OCI-LY1 (cell line): ENCODE measurements around the gene WWC2.

Experiments used
- H2AFZ ChIP-seq: fragments of 200-600 bp; sonication (generic), shearing (Covaris generic); 2 replicates; pipeline ENCODE4 v1.6.0; 2014; ENCODE audit warnings: antibody characterized with exemption, mild to moderate bottlenecking, low read length
- H3F3A ChIP-seq: fragments of 200-600 bp; sonication (generic), shearing (Covaris generic); 2 replicates; pipeline ENCODE4 v1.6.0; 2014; ENCODE audit warnings: mild to moderate bottlenecking, antibody characterized with exemption, low read length, moderate library complexity; ENCODE audit not compliant: insufficient read depth
- H3K27ac ChIP-seq: fragments of 200-600 bp; sonication (generic); 2 replicates; pipeline ENCODE4 v1.5.1; 2014; ENCODE audit warnings: low read length, mixed run types, mild to moderate bottlenecking, low read depth; ENCODE audit not compliant: poor library complexity, severe bottlenecking
- H3K27me3 ChIP-seq: fragments of 200-600 bp; sonication (generic); 2 replicates; pipeline ENCODE4 v1.6.0; 2014; ENCODE audit warnings: antibody characterized with exemption, mild to moderate bottlenecking, low read length, moderate library complexity; ENCODE audit not compliant: insufficient read depth
- H3K36me3 ChIP-seq: fragments of 200-600 bp; sonication (generic); 2 replicates; pipeline ENCODE4 v1.6.1; 2014; ENCODE audit warnings: mild to moderate bottlenecking, antibody characterized with exemption, low read length, moderate library complexity, mixed read lengths; ENCODE audit not compliant: insufficient read depth
- H3K4me1 ChIP-seq: fragments of 200-600 bp; sonication (generic); 2 replicates; pipeline ENCODE4 v1.5.1; 2014; ENCODE audit warnings: mild to moderate bottlenecking, low read length, moderate library complexity; ENCODE audit not compliant: insufficient read depth, severe bottlenecking
- H3K4me2 ChIP-seq: fragments of 200-600 bp; sonication (generic), shearing (Covaris generic); 2 replicates; pipeline ENCODE4 v1.6.1; 2014; ENCODE audit warnings: low read length
- H3K4me3 ChIP-seq: fragments of 200-600 bp; sonication (generic); 2 replicates; pipeline ENCODE4 v1.5.1; 2014; ENCODE audit warnings: low read length, low read depth, mild to moderate bottlenecking, mixed read lengths; ENCODE audit not compliant: poor library complexity, severe bottlenecking
- H3K79me2 ChIP-seq: fragments of 200-600 bp; shearing (Covaris generic); 2 replicates; pipeline ENCODE4 v1.6.1; 2016; ENCODE audit warnings: mixed run types, low read length, mixed read lengths; ENCODE audit not compliant: insufficient read depth
- H3K9ac ChIP-seq: fragments of 200-600 bp; sonication (generic), shearing (Covaris generic); 2 replicates; pipeline ENCODE4 v1.6.1; 2014; ENCODE audit warnings: mild to moderate bottlenecking, low read length, mixed read lengths
- H3K9me2 ChIP-seq: fragments of 200-600 bp; sonication (generic), shearing (Covaris generic); 2 replicates; pipeline ENCODE4 v1.6.1; 2014; ENCODE audit warnings: low read depth, mild to moderate bottlenecking, low read length, mixed read lengths
- H3K9me3 ChIP-seq: fragments of 200-600 bp; shearing (Covaris generic); 2 replicates; pipeline ENCODE4 v1.6.1; 2014; ENCODE audit warnings: low read length, mixed read lengths
- H4K20me1 ChIP-seq: fragments of 200-600 bp; sonication (generic), shearing (Covaris generic); 2 replicates; pipeline ENCODE4 v1.6.0; 2016; ENCODE audit warnings: mild to moderate bottlenecking, low read length; ENCODE audit not compliant: insufficient read depth
- CTCF ChIP-seq: fragments of 200-600 bp; sonication (generic), shearing (Covaris generic); IDR thresholded peaks from 2 replicates; pipeline ENCODE4 v1.5.1; 2017; ENCODE audit warnings: mild to moderate bottlenecking, antibody characterized with exemption, low read length, moderate library complexity, mixed read lengths
- EZH2 ChIP-seq: fragments of 200-600 bp; sonication (generic), shearing (Covaris generic); IDR thresholded peaks from 2 replicates; pipeline ENCODE4 v1.8.0; 2017; ENCODE audit warnings: borderline replicate concordance, mixed run types, mild to moderate bottlenecking, antibody characterized with exemption, low read length, moderate library complexity, mixed read lengths

The WWC2 gene

GRCh38 chr4:183287309-183287659, 188.2 kb downstream of the WWC2 start:
- Histone ChIP-seq H3K36me3 (no peaks in the 10 kb centered on the region), H2AFZ (no peak overlapping the region), H3K27me3 (no peaks in the 10 kb centered on the region), H3K27ac (no peak overlapping the region), H3K4me3 (no peak overlapping the region), H3F3A (no peaks in the 10 kb centered on the region), H3K9me2 (no peaks in the 10 kb centered on the region), H3K4me2 (no peak overlapping the region), H3K9ac (no peak overlapping the region), H3K9me3 (no peaks in the 10 kb centered on the region), H3K4me1 (no peaks in the 10 kb centered on the region), H4K20me1 (no peaks in the 10 kb centered on the region), H3K79me2 (no peaks in the 10 kb centered on the region)
- no peak for TF ChIP-seq CTCF
- no peak for TF ChIP-seq EZH2

DNA sequence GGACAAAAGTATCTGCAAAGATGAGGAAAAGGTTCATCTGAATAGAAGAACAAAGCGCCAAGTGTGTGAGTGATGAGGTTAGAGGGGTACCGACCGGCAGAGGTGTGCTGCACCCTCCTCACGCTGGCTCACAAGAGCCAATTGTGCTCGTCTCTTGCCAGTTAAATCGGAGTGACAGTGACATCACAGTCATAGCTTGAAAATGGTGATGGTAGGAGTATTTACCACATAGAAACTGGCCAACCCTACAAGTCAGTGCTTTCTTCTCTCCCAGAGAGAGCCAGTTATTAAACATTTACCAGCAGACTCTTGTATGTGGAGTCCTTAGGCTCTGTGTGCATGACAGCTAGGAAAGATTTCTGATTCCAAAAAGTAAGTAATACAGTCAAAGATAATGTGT, 188.6 kb downstream of the WWC2 start:
- H3K4me1 ChIP-seq = no peaks in the 10 kb centered on the region
- H3K9ac ChIP-seq = no peak overlapping the region
- no peak overlapping the region for H3K4me3 ChIP-seq
- H3K4me2 ChIP-seq = no peak overlapping the region
- no peak overlapping the region for H2AFZ ChIP-seq
- TF ChIP-seq CTCF = no peak
- no peak for TF ChIP-seq EZH2
- no peaks in the 10 kb centered on the region for H3F3A ChIP-seq
- no peaks in the 10 kb centered on the region for H3K9me3 ChIP-seq
- no peaks in the 10 kb centered on the region for H3K27me3 ChIP-seq
- no peaks in the 10 kb centered on the region for H3K36me3 ChIP-seq
- H4K20me1 ChIP-seq = no peaks in the 10 kb centered on the region
- H3K79me2 ChIP-seq = no peaks in the 10 kb centered on the region
- H3K9me2 ChIP-seq = no peaks in the 10 kb centered on the region
- no peak overlapping the region for H3K27ac ChIP-seq

- no peak overlapping the region for H3K4me2 ChIP-seq
- no peak overlapping the region for H3K4me3 ChIP-seq
- H3K9me2 ChIP-seq = no peaks in the 10 kb centered on the region
- H4K20me1 ChIP-seq = no peaks in the 10 kb centered on the region
- no peaks in the 10 kb centered on the region for H3K36me3 ChIP-seq
- no peak overlapping the region for H3K9ac ChIP-seq
- H3K79me2 ChIP-seq = no peaks in the 10 kb centered on the region
- H3K4me1 ChIP-seq = no peaks in the 10 kb centered on the region
- H2AFZ ChIP-seq = no peak overlapping the region
- H3F3A ChIP-seq = no peaks in the 10 kb centered on the region
- no peak overlapping the region for H3K27ac ChIP-seq
- no peaks in the 10 kb centered on the region for H3K27me3 ChIP-seq
- TF ChIP-seq EZH2 (no peak), CTCF (no peak)
- H3K9me3 ChIP-seq = no peaks in the 10 kb centered on the region
Measured at GRCh38 chr4:183288955-183289354, 189.9 kb downstream of the WWC2 start.
